HepG2 (cell line): ENCODE data around the gene ELP5. TPM values are rescaled to one million over a fixed set of nuclear protein-coding genes. Genes with fewer than 3 reads are reported as not detected.
A peak's percentile ranks its signal among the peaks of the same experiment; 100 is the strongest.

Experiments
- CBX2 ChIP-seq, 2 experiments: fragments of 200-600 bp in 1 of 2; sonication (generic); formaldehyde crosslinking in 1 of 2; IDR thresholded peaks; 2 replicates each; pipeline versions ENCODE4 v1.7.0 to v1.8.1; 2018 to 2022; ENCODE audit warnings: low read depth in 2 of 2, low read length in 1 of 2, mild to moderate bottlenecking in 1 of 2, missing genetic modification reagents in 1 of 2
- CHD4 ChIP-seq: fragments of 200-600 bp; sonication (generic); IDR thresholded peaks from 2 replicates; pipeline ENCODE4 v1.7.0; 2017; ENCODE audit warnings: mild to moderate bottlenecking, low read length, borderline replicate concordance
- HDAC1 ChIP-seq: sonication (generic); formaldehyde crosslinking; IDR thresholded peaks from 2 replicates; pipeline ENCODE4 v1.5.1; 2020; ENCODE audit warnings: mild to moderate bottlenecking, missing genetic modification reagents
- HMGA1 ChIP-seq: sonication (generic); formaldehyde crosslinking; conservative IDR thresholded peaks from 2 replicates; pipeline ENCODE4 v1.4.0; 2020; ENCODE audit warnings: missing genetic modification reagents
- KLF13 ChIP-seq: sonication (generic); formaldehyde crosslinking; IDR thresholded peaks from 2 replicates; pipeline ENCODE4 v1.4.0; 2020; ENCODE audit warnings: mild to moderate bottlenecking, missing genetic modification reagents
- MED1 ChIP-seq: sonication (generic); formaldehyde crosslinking; IDR thresholded peaks from 2 replicates; pipeline ENCODE4 v1.4.0; 2020; ENCODE audit warnings: missing genetic modification reagents
- NBN ChIP-seq: fragments of 450-650 bp; conservative IDR thresholded peaks from 2 replicates; pipeline ENCODE4 v1.6.1; 2017
- NCOR1 ChIP-seq: fragments of 200-600 bp; sonication (generic); IDR thresholded peaks from 2 replicates; pipeline ENCODE4 v1.7.0; 2017; ENCODE audit warnings: antibody characterized with exemption, low read length, borderline replicate concordance
- NR2C2 ChIP-seq: sonication (generic); formaldehyde crosslinking; IDR thresholded peaks from 2 replicates; pipeline ENCODE4 v1.4.0; 2020; ENCODE audit warnings: missing genetic modification reagents, mild to moderate bottlenecking, moderate library complexity, borderline replicate concordance
- PAX8 ChIP-seq: sonication (generic); formaldehyde crosslinking; IDR thresholded peaks from 2 replicates; pipeline ENCODE4 v1.8.0; 2022; ENCODE audit warnings: mild to moderate bottlenecking, missing genetic modification reagents, borderline replicate concordance
- POLR2AphosphoS5 ChIP-seq: IDR thresholded peaks from 2 replicates; pipeline ENCODE4 v1.6.1; 2012; ENCODE audit warnings: low read depth, low read length
- RERE ChIP-seq: IDR thresholded peaks from 2 replicates; pipeline ENCODE4 v1.6.1; 2016; ENCODE audit warnings: low read depth, missing genetic modification reagents, missing compliant biosample characterization
- SIN3A ChIP-seq: IDR thresholded peaks from 2 replicates; pipeline ENCODE4 v1.6.1; 2011; ENCODE audit warnings: low read depth, mild to moderate bottlenecking, control low read depth, low read length, borderline replicate concordance
- SOX6 ChIP-seq, 2 experiments: fragments of 450-650 bp in 1 of 2; sonication (generic) in 1 of 2; formaldehyde crosslinking in 1 of 2; IDR thresholded peaks; 2 replicates each; pipeline versions ENCODE4 v1.4.0 to v1.6.1; 2017 to 2020; ENCODE audit warnings: antibody characterized with exemption in 1 of 2, mild to moderate bottlenecking in 1 of 2, missing genetic modification reagents in 1 of 2
- ZIK1 ChIP-seq: sonication (generic); formaldehyde crosslinking; IDR thresholded peaks from 2 replicates; pipeline ENCODE4 v1.5.0; 2020; ENCODE audit warnings: mild to moderate bottlenecking, low read depth, missing genetic modification reagents, borderline replicate concordance
- ZNF232 ChIP-seq: sonication (generic); formaldehyde crosslinking; IDR thresholded peaks from 2 replicates; pipeline ENCODE4 v1.4.0; 2020; ENCODE audit warnings: missing genetic modification reagents, borderline replicate concordance
- ZNF251 ChIP-seq: sonication (generic); formaldehyde crosslinking; IDR thresholded peaks from 2 replicates; pipeline ENCODE4 v1.9.0; 2021; ENCODE audit warnings: mild to moderate bottlenecking, missing genetic modification reagents
- ZNF33A ChIP-seq: sonication (generic); formaldehyde crosslinking; IDR thresholded peaks from 2 replicates; pipeline ENCODE4 v1.5.1; 2020; ENCODE audit warnings: missing genetic modification reagents, mild to moderate bottlenecking, moderate library complexity, borderline replicate concordance
- ZNF543 ChIP-seq: sonication (generic); formaldehyde crosslinking; IDR thresholded peaks from 2 replicates; pipeline ENCODE4 v1.4.0; 2020; ENCODE audit warnings: mild to moderate bottlenecking, missing genetic modification reagents
- ZNF746 ChIP-seq: sonication (generic); formaldehyde crosslinking; IDR thresholded peaks from 2 replicates; pipeline ENCODE4 v1.8.0; 2022; ENCODE audit warnings: mild to moderate bottlenecking, missing genetic modification reagents
- ZNF749 ChIP-seq: sonication (generic); formaldehyde crosslinking; IDR thresholded peaks from 2 replicates; pipeline ENCODE4 v1.8.0; 2022; ENCODE audit warnings: mild to moderate bottlenecking, missing genetic modification reagents, moderate library complexity, borderline replicate concordance
- polyA plus RNA-seq, 8 experiments: library from polyadenylated mRNA; depleted of rRNA in 3 of 8; stranded (reverse) in 7 of 8; unstranded in 1 of 8; fragments of >200 nt; fragmentation: Illumina TruSeq in 4 of 8; extraction: Trizol in 4 of 8; gene quantifications; 2 replicates each; pipeline versions ENCODE4 v1.2.1 to v1.2.3, GENCODE V29; 2011 to 2016; ENCODE audit warnings: low read depth in 4 of 8, missing spikeins in 1 of 8, mixed read lengths in 1 of 8; ENCODE audit not compliant: insufficient read depth in 1 of 8
- total RNA-seq, 5 experiments: library from RNA; depleted of rRNA; stranded (reverse); fragments of >200 nt; fragmentation: Illumina TruSeq; extraction: Trizol; gene quantifications; 2 replicates each; pipeline ENCODE4 v1.2.3, GENCODE V29; 2016; ENCODE audit warnings: low read depth in 1 of 5
- TF ChIP-seq, protein P1 (sequence below): sonication (generic); formaldehyde crosslinking; IDR thresholded peaks from 2 replicates; pipeline ENCODE4 v1.4.0; 2020; ENCODE audit warnings: missing genetic modification reagents

The ELP5 gene
- total and polyA plus RNA-seq, 2 of the 13 experiments (the other 11 are each of a cell fraction or from before 2014, with no cell fraction given) = 67.6 to 69.8 TPM

GRCh38 chr17:7234083-7234951, 17.7 kb upstream of the ELP5 start, which contains the start of gene DVL2 (continued):
- TF ChIP-seq CBX2 (IDR thresholded peaks at IDR 0.05; ENCODE audit: low read depth, low read length) (no peak), CBX2 (CRISPR knock-in tag; IDR thresholded peaks at IDR 0.05; ENCODE audit: low read depth) (no peak), KLF13 (no peak; the same call in 1 of the 2 replicates), ZNF749 (CRISPR knock-in tag) (no peak), RERE (CRISPR knock-in tag) (no peak), NBN (no peak), SOX6 (IDR thresholded peaks at IDR 0.05) (no peak), SOX6 (CRISPR knock-in tag; IDR thresholded peaks at IDR 0.05) (peak; percentile 15; the same call in 1 of the 2 replicates), HMGA1 (CRISPR knock-in tag) (no peak), SIN3A (peak; percentile 85; the same call in 1 of the 2 replicates), MED1 (peak; percentile 91), PAX8 (CRISPR knock-in tag) (0 out of 2 replicates have a peak, but pooled peaks have one; percentile 8), ZNF543 (CRISPR knock-in tag) (peak; percentile 75), ZIK1 (CRISPR knock-in tag) (peak; percentile 78), ZNF746 (peak; percentile 61; the same call in 1 of the 2 replicates), POLR2AphosphoS5 (peak; percentile 90), HDAC1 (CRISPR knock-in tag) (peak; percentile 97), ZNF33A (no peak), NR2C2 (CRISPR knock-in tag) (peak; percentile 73; the same call in 1 of the 2 replicates), NCOR1 (peak; percentile 57; the same call in 1 of the 2 replicates), ZNF251 (CRISPR knock-in tag) (0 out of 2 replicates have a peak, but pooled peaks have one; percentile 85), CHD4 (no peak), ZNF232 (CRISPR knock-in tag) (0 out of 2 replicates have a peak, but pooled peaks have one; percentile 60)
- TF ChIP-seq, protein P1, sequence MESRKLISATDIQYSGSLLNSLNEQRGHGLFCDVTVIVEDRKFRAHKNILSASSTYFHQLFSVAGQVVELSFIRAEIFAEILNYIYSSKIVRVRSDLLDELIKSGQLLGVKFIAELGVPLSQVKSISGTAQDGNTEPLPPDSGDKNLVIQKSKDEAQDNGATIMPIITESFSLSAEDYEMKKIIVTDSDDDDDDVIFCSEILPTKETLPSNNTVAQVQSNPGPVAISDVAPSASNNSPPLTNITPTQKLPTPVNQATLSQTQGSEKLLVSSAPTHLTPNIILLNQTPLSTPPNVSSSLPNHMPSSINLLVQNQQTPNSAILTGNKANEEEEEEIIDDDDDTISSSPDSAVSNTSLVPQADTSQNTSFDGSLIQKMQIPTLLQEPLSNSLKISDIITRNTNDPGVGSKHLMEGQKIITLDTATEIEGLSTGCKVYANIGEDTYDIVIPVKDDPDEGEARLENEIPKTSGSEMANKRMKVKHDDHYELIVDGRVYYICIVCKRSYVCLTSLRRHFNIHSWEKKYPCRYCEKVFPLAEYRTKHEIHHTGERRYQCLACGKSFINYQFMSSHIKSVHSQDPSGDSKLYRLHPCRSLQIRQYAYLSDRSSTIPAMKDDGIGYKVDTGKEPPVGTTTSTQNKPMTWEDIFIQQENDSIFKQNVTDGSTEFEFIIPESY (CRISPR knock-in tag) = peak; percentile 51; the same call in 1 of the 2 replicates
